ENCODE results near the gene AMIGO3.

AMIGO3 gene

GRCh38 chr3:49683162-49683561 is 36.3 kb downstream of the AMIGO3 start:
- H3K4me3 ChIP-seq (ENCODE audit: low read depth, low read length), result no peak overlapping the region
- no peak for TF ChIP-seq CTCF (IDR thresholded peaks at IDR 0.05; ENCODE audit: borderline replicate concordance, insufficient read depth, low read depth, low read length)

GRCh38 chr3:49681543-49681942 is 37.9 kb downstream of the AMIGO3 start:
- no peak for TF ChIP-seq CTCF (IDR thresholded peaks at IDR 0.05; ENCODE audit: borderline replicate concordance, insufficient read depth, low read depth, low read length)
- no peak overlapping the region for H3K4me3 ChIP-seq (ENCODE audit: low read depth, low read length)

GRCh38 chr3:49681232-49681522 is 38.3 kb downstream of the AMIGO3 start:
- H3K4me3 ChIP-seq (ENCODE audit: low read depth, low read length), result no peak overlapping the region
- TF ChIP-seq CTCF (IDR thresholded peaks at IDR 0.05; ENCODE audit: borderline replicate concordance, insufficient read depth, low read depth, low read length), result no peak

- no peak overlapping the region for H3K4me3 ChIP-seq (ENCODE audit: low read depth, low read length)
- TF ChIP-seq CTCF (IDR thresholded peaks at IDR 0.05; ENCODE audit: borderline replicate concordance, insufficient read depth, low read depth, low read length), result no peak
These were observed 38.8 kb downstream of the AMIGO3 start for GRCh38 chr3:49680493-49681231.

GRCh38 chr3:49675912-49676311 is 43.6 kb downstream of the AMIGO3 start:
- no peak overlapping the region for H3K4me3 ChIP-seq (ENCODE audit: low read depth, low read length)
- no peak for TF ChIP-seq CTCF (IDR thresholded peaks at IDR 0.05; ENCODE audit: borderline replicate concordance, insufficient read depth, low read depth, low read length)

- peak overlapping the region; percentile 83 for H3K4me3 ChIP-seq (ENCODE audit: low read depth, low read length)
- no peak for TF ChIP-seq CTCF (IDR thresholded peaks at IDR 0.05; ENCODE audit: borderline replicate concordance, insufficient read depth, low read depth, low read length)
These were observed 44.9 kb downstream of the AMIGO3 start for GRCh38 chr3:49674497-49674983.

- TF ChIP-seq CTCF (IDR thresholded peaks at IDR 0.05; ENCODE audit: borderline replicate concordance, insufficient read depth, low read depth, low read length), result no peak
- H3K4me3 ChIP-seq (ENCODE audit: low read depth, low read length), result peak within 1 kb of the TSS; percentile 83
These were observed 45.6 kb downstream of the AMIGO3 start, which contains the start of gene APEH for GRCh38 chr3:49673715-49674496. Gene APEH, plus strand, starts transcription at chr3:49674351. Its CDS starts 51 bp downstream, at chr3:49674402.

Measured in GM12875 (cell line).